ENCODE data around the gene GNAS. TPM values are rescaled to one million over a fixed set of nuclear protein-coding genes. Genes with fewer than 3 reads are reported as not detected.
A peak's percentile ranks its signal among the peaks of the same experiment; 100 is the strongest.
"Not testable (repeated sequence)": the region's sequence is repeated elsewhere in the genome, so short reads cannot be mapped to it uniquely, and the experiment has no call there.

Gene GNAS
- total RNA-seq = 1,595 TPM

DNA sequence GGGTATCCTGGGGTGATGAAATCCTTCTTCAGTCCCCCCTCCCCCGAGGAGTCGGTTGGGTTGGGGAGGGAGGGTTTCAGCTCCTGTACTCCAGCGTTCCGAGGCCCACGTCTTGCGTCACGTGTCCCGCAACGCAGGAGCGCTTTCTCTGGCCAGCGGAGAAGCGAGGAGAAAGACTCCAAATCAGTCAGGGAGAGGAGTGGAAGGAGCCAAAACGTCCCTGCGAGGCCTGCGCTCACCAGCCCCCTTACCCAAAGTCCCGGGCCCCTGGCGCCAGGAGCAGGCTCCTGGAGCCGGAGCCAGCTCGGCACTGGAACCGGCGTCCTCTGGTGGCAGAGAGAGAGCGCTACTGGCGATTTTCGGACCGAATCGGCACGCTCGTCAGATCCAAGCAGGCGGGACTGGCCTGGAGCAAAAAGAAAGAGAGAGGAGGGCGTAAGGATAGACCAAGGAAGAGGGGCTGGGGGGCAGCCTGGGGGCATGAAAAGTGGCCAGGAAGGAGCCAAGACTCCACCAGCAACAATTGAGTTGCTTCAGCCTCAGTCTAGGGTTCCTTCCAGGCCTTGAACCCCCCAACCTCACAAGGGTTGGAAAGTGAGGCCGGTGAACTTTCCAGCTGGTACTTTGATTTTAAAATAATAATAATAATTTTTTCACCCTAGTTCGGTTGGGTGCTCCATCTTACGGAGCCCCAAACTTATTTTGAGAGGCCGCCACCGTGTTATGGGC is at the start of gene GNAS:
Gene GNAS (plus strand): TSS at position 174 of the 729 bp plus-strand sequence.
- DNase-seq = peak; percentile 86

DNA sequence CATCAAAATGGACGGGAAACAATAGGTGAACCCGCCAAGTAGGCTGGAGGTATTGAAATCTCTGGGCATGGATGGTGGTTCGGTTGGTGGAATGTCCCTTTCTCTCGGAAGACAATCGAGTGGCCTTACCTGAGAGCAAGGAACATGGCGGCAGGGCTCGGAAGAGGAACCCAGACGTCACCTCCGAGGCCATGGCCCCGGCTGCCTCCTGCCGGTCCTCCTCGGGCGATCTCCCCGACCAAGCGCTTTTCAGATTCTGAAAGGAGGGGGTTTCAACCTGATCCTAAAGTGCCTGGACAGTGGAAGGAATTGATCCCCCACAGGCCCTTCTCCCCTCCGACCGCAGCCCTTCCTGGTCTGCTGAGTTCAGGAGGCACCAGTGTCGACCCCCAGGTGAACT is 49.0 kb upstream of the GNAS start:
- DNase-seq = no peak

DNA sequence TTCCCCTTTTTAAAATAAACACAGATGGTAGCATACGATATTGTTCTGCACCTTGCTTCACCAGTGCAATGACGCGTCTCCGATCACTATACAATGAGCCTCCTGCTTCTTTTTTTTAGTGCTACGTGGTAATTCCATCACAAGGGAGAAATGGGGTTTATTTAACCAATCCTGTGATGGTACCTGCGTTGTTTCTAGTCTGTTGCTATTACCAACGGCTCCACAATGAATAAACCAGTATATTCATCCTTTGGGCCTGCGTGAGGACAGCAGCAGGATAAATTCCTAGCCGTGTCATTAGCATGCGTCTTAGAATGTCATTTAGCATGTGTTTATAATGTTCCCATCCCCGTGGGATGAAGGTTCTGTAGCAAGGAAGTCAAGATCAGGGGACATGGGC is 44.7 kb upstream of the GNAS start:
- no peak for DNase-seq

DNA sequence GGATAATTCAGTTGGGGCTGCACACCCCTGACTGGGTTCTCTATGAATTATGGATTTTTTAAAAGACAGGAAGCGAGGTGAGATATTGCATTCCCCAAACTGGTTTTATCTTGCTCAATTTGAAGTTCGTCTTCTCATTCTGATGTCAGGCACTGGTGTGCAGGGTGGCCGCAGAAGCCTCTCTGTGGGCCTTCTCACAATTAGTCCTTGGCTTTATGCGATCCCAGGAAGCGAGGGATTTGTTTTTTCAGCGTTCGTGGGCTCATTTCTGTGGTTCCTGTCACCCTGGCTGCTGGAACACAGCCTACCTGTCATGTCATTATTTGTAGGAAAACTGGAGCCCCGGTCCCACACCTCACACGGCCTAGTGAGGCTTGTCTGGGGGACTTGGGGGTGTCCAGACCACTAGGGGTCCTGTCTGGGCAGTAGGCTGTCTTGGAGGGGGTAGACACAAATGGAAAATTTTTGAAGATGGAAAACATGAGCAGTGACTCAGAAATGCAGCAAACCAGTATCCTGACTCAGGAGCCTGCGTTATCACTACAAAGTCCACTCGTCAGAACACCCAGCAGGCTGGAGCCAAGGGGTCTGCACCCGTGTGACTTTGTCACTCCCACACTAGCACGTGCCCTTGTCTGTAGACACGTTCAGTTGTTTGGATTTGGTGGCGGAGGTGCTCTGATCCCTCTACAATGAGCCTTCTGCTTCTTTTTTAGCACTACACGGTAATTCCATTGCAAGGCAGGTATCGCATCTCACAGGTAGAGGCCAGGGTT is 44.1 kb upstream of the GNAS start:
- no peak for DNase-seq

DNA sequence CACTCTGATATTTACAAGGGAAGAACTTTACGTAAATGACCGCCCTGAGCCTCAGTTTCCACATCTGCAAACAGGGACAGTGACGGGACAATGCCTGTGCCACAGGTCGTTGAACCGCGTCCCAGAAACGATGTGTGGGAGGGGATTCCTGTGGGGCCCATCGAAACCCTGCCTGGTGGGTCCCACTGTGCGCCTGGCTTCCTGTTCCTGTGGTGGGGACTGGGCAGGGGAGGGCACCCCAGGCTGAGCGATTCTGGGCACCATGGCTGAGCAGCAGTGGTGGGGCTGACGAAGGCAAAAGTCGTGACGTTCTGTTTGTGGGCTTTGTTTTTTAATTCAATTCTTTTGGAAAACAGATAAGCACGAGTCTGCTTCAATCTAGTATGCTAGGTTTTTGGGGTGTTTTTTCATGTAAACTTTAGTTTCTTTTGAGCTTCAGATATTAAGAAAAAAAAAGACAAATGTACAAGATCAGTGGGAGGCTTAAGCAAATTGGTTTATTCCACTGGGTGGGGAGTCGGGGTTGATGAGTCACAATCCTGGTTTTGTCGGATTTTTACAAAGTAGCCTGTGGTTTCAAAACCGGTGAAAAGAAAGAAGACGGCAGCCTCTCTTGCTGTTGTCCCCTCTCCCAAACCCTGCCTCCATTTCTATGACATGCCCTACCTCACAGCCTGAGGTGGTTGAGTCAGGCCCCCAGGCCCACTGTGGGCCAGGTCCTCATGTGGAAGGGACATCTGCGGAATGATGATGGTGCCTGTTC is 42.2 kb upstream of the GNAS start:
- DNase-seq = no peak

DNA sequence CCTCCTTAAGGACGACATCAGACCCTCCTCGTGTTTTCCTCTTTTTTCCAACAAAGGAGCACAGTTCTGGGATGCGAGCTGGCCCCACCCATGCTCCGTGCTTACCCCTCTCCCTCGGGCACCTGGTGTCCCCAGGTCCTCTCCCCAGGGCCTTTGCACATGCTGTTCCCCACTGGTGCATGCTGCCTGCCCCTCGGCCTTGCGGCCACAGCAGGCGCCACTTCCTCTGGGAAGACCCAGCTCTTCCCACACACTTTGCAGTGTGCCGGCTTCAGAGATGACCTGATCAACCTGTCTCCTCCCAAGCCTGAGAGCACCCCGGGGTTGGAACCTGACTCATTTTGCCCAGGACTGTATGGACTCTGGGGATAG is 41.7 kb upstream of the GNAS start:
- DNase-seq = no peak

DNA sequence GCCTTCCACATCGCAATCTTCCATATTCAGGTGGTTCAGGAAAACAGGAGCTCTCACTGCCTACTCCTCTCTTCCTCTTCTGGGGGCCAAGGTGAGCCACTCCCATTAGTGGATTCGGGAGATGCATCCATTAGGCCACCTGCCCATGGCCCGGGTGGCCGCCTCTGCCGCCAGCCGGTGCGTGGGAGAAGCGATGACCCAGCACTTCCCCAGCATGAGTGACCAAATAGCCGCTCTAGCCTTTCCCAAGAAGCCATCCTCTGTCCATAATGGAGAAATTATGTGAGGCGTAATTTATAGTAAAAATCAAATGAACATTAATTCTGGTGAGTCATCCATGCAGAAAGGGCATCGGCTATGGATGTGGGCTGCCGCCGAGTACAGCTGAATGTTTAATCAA is 41.2 kb upstream of the GNAS start:
- no peak for DNase-seq

DNA sequence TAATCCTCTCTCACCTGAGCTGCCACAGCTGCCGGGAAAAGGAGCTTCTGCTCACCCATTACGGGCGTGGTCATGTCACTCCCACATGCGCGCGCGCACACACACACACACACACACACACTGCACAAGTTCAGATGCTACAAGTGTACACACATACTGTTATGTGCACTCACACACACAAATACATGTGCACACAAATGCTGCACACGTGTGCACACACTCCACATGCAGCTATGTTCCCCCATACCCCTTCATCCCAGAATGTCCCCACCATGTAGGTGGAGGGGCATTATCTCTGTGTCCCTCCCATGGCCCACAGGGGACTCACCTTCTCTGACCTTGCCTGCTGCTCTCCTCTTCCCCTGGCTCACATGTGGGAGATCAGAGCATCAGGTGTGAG is 39.1 kb upstream of the GNAS start:
- DNase-seq = no peak

DNA sequence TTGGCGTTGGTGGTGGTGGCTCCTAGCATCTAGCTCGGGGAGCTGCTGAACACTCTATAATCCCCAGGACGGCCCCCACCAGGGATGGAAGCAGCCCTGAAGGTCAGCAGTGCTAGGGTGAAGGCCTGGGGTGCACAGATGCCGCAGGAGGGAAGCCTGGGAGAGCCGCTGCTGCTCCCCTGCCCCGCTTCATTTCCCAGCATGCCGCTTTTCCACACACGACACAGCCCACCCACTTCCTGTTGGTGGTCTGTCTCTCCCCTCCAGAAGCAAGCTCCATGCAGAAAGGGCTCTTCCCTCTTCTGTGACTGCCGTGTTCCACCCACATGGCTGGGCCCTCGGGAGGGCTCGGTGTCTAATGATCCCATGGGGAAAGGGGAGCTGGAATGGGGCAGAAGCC is 37.1 kb upstream of the GNAS start:
- no peak for DNase-seq

DNA sequence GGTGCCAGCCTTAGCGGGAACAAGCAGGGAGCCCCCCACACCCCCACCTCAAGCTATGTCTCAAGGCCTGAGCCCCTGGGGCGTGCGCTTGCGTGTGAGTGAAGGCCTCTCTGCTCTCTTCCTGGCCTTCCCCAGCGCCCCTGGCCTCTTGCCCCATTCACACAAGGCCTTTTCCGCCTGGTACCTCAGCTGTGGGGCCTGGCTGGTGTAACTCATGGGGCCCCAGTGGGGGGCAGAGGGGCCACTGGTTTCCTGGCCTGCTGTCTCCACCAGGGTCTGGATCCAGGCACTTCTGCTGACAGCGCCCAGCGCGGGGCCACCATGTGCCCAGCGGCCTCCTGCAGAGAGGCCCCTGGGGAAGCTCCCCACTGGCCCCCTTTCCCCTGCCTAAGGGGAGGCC is 36.5 kb upstream of the GNAS start:
- no peak for DNase-seq

DNA sequence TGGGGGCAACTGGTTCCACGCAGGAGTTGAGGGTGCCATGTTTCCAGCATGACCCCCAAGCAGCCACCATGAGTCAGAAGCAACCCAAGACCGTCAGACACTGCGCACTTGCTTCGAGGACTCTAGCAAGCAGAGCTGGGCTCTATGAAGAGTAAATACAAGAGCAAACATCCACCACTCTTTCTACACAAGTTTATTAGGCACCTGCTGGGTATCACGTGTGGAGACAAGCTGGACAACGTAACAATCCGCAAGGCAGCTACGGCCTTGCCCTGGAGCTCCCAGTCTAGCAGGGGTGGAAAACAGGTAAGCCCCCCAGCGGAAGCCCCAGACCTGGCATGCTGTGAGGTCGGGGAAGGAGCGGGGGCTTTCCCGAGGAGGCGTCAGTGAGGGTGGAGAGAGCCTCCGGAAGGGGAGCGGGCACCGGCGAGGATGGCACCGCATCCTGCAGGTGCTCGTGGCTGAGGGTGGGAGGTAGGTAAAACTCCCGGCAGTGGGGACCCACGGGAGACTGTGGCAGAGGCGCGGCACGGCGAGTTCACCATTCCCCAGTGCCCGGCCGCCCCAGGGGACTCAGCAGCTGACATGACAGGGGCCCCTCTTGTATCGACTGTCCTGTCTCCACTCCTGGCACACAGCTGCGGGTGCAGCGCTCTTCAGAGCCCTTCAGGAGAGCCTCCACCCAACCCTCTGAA is 35.4 kb upstream of the GNAS start:
- DNase-seq = no peak

DNA sequence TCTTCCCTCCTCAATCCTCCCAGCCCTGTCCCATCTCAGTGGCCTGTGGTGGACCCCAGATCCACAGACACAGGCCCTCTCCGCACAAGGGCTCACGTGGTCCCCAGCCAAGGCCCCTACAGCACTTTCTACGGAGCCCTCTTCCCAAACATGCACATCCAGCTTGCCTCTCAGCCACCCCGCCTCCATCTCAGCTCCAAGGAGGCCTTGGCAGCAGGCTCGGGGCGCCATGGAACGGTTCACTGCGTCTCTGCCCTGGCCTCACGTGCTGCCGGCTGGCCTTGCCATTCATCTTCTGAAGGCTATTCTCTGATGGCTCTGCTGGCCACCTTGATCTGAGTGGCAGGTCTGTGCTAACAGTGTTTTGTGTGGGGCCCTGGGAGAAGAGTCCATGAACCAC is 34.8 kb upstream of the GNAS start:
- DNase-seq = no peak

DNA sequence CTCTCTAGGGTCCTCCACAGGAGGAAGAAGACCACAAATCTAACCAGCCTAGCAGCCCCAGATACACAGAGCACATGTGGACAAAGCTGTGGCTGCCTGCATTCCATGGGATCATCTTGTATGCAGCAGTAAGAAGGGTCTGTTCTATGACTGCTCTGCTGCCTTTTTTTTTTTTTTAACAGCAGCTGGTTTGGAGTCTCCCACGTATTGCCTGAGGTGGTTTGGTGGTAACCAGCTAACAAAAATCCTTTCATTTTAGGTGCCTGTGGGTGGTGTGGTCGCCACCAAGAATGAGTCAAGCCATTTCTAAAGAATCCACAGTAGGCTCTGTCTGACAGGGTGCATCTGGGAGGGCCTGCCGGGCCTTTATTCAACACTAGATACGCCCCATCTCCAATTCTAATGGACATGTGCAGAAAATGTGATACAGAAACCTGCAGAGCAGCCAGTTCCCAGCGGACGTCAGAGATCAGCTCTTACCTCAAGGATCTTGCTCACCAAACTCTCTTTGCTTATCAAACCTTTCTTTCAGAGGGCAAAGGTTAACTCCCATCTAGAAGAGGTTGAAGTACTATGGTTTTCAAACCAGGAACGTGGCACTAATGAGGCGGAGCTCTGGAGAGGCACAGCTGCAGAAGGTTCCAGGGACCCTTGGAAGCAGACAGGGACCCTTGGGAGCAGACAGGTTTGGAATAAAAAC is 33.8 kb upstream of the GNAS start:
- no peak for DNase-seq

DNA sequence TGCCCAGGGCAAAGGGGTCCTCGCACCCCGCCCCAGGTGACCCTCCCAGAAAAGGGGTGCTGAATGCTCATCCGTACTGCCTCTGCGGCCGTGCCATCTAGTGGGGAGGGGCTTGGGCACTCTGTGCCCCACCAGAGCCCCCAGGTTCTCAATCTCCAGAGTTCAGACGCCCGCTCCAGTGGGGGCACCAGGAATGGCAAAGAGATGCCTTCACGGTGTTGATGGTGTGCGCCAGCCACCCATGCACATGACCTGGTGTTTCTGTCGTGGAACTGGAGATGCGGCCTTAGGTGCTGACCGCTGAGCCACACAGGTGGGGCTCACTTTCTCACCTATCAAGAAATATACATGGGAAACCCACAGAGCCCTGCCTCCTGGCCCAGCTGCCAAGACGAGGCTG is 32.6 kb upstream of the GNAS start:
- no peak for DNase-seq

DNA sequence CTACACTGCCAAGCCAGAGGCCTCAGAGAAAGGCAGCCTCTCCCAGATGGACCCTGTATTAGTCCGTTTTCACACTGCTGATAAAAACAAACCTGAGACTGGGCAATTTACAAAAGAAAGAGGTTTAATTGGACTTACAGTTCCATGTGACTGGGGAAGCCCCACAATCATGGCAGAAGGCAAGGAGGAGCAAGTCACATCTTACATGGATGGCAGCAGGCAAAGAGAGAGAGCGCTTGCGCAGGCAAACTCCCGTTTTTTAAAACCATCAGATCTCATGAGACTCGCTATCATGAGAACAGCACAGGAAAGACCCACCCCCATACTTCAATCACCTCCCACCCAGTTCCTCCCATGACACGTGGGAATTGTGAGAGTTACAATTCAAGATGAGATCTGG is 32.0 kb upstream of the GNAS start:
- DNase-seq = not testable (repeated sequence)

DNA sequence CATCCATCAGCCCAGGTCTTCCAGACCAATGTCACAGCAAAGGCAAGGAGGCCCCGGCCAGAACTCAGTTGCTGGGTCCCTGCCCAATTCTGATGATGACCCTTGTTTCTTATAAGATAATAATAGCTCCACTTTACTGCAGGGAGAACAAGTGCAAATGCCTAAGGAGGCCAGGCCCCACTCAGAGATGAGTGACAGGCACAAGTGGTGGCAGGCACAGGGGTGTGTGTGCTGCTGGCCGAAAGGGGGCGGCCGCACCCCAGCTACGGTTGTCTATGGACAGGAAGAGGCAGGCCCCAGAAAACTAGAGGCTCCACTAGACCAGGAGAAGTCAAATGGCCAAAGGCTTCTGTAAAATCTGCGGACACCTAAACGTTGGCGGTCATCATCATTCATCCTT is 30.4 kb upstream of the GNAS start:
- DNase-seq = peak; percentile 94

DNA sequence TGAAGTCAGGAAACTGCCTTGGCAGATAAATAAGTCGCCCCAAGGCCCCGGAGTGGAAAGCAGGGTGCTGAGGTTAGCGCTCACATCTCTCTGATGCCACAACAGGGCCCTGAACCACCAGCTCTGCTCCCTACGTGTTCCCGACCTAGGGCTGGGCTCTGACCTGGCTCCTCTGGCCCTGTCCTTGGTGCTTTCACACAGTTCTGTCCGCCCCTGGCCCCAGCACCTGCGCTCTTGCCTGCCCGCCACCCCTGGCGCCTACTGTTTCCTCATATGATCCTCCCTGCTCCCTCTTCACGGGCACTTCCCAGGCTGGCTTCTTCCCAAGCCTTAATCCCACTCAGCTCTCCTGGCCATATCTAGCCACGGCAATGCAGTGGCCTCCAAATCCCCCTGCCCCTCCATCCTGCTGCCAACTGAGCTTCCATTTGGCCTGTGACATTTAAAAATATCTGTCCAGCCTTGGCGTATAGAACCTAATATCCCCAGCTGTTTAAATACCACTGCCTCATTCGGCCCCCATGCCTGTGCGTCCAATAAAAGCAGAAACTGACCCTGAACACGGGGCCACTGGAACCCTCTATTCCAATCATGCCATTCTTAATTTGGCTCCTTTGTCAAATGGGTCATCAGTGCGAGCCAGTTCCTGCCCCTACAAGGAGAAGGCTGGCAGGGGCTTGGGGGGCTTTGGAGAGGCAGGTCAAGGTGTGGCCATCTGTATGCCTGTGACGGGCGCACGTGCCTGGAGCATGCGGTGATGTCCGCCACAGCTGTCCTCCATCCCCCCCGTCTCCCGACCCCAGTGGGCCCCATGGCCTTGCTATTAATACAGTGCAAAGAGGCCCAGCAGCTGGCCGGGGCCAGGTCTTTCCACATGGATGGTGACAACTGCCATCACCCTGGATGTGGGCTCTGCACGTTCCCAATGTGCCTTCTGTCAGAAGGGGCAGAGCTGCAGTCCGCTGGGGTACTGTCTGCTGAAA is 29.5 kb upstream of the GNAS start:
- peak; percentile 88 for DNase-seq

DNA sequence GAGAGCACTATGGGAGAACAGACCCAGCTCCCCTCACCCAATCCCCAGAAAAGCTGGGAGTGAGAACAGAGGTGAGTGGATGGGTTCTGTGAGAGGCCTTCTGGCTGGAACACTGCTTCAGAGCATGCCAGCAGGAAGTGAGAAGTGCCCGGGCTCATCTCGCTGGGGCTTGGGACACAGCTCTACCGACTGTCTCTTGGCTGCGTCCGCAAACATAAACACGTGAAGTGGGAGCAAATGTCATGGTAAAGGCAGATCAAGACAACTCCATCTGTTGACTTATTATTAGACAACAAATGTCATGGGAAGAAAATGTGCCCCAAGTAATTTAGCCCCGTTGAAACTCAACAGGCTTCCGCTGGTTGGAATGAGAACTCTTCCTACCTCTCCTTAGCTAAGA is 27.7 kb upstream of the GNAS start:
- DNase-seq = peak; percentile 83

DNA sequence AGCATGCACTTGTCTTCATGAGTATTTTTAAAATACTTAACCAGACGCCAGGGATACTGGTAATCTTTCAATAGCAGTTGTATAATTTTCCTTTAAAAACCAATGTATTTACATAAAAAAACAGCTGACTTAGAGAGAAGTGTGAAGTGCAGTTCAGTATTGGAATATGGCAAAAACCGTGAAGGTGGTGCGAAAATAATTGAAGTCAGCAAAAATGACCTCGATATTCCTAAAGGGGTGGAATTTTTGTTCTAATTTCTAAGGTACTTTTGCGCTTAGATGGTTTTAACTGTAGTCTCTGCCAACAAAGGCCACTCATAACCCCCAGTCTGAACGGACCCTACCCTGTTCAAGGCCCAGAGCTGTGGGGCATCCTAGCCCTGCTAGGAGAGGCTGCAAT is 27.1 kb upstream of the GNAS start:
- DNase-seq = no peak

DNA sequence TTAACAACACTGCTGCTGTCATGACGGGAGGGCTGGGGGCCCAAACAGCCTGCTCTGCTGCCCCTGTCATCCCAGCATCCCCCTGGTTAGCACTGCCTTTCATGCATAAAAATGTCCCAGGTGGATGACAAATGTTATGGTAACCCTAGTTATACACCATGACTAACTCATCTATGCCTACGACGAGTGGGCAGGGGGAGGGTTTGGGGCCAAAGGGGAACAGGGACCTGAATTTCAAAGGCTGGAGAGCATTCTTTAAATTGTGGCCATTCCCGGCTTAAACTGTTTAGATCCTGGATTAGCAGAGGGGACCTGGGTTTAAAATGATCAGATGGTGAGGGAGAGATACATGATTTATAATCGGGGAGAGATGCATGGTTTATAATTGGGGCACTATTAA is 26.2 kb upstream of the GNAS start:
- no peak for DNase-seq

DNA sequence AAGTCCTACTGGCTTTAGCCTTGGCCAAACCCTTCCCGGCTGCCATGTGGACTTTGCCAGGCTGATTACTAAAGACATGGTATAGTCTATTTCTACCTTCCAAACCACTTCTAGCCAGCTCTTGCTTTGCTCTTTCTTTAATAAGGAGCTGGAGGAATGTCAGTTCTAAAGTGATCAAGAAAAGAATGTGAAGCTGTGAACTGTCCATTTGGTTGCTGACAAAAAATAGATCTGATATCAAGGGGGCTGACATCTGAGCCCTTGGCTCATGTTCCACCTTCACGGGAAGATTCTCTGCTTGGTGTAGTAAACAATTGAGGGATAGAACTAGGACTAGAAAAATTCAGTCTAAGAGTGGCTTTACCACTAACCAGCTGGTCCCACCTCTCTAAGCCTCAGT is 24.4 kb upstream of the GNAS start:
- peak; percentile 63 for DNase-seq

Data from tongue (tissue), 2 donors.